PFSK-1 (cell line): ENCODE measurements around the gene CLEC12A.

Experiments
- FOXP2 ChIP-seq: optimal IDR thresholded peaks from 2 replicates; pipeline ENCODE3; 2011; ENCODE audit warnings: borderline replicate concordance, control low read depth, inconsistent platforms; ENCODE audit not compliant: insufficient read depth; ENCODE audit errors: extremely low read length, extremely low read depth
- POLR2AphosphoS5 ChIP-seq: IDR thresholded peaks from 2 replicates; pipeline ENCODE4 v1.6.1; 2012; ENCODE audit warnings: low read depth, mild to moderate bottlenecking, control low read depth, low read length, moderate library complexity
- REST ChIP-seq, 2 experiments: IDR thresholded peaks; 2 replicates each; pipeline versions ENCODE4 v1.6.1 to v1.8.0; 2011 to 2012; ENCODE audit warnings: low read depth in 2 of 2, low read length in 2 of 2, control low read depth in 1 of 2, inconsistent platforms in 1 of 2, mild to moderate bottlenecking in 1 of 2, moderate library complexity in 1 of 2; ENCODE audit not compliant: insufficient read depth in 1 of 2
- SIN3A ChIP-seq: IDR thresholded peaks from 2 replicates; pipeline ENCODE4 v1.6.1; 2012; ENCODE audit warnings: mild to moderate bottlenecking, low read length, moderate library complexity, borderline replicate concordance; ENCODE audit not compliant: insufficient read depth
- TAF1 ChIP-seq: IDR thresholded peaks from 2 replicates; pipeline ENCODE4 v1.6.1; 2012; ENCODE audit warnings: low read length, control low read depth, borderline replicate concordance; ENCODE audit not compliant: insufficient read depth

The CLEC12A gene

GRCh38 chr12:10025236-10025635, 54.0 kb downstream of the CLEC12A start:
- TF ChIP-seq FOXP2 (no peak), SIN3A (no peak), POLR2AphosphoS5 (no peak), REST (IDR thresholded peaks at IDR 0.05; ENCODE audit: insufficient read depth in 1 of 2, low read depth in 2 of 2, low read length in 2 of 2) (no peak), TAF1 (no peak)

DNA sequence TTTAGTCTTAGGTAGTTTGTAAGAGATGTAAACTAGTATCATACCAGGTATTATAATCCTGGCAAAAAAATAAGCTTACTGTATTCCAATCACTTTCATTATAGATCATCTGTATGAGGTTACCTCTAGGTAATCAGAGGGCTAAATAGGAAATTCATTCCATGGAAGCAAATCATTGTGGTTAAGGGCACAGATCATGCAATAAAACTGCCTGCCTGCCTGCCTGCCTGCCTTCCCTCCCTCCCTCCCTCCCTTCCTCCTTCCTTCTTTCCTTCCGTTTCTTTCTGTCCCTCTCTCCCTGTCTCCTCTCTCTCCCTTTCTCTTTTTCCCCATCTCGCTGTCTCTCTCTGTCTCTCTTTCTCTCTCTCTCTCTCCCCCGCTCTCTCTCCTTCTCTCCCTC, 56.1 kb downstream of the CLEC12A start:
- no peak for TF ChIP-seq POLR2AphosphoS5
- TF ChIP-seq SIN3A, result no peak
- no peak for TF ChIP-seq FOXP2
- TF ChIP-seq TAF1, result no peak
- TF ChIP-seq REST (IDR thresholded peaks at IDR 0.05; ENCODE audit: insufficient read depth in 1 of 2, low read depth in 2 of 2, low read length in 2 of 2), result no peak

DNA sequence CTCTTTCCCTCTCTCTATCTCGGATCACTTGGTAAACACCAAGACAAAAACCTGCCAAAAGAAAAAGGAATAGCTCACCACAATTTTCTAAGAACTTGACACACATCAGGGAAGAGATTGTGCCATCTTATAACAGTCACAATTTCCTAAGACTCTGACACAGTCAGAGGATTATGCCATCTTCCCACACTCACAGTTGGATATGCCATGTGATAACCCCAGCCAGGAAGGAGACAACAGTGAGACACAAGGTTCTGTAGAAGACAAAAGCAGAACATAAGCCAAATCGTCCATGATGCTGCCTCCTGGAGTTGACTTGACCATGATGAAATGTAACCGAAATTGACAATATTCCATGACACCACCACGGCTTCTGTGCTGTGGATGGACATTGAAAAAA, 56.5 kb downstream of the CLEC12A start:
- TF ChIP-seq SIN3A (no peak), TAF1 (no peak), FOXP2 (no peak), REST (IDR thresholded peaks at IDR 0.05; ENCODE audit: insufficient read depth in 1 of 2, low read depth in 2 of 2, low read length in 2 of 2) (no peak), POLR2AphosphoS5 (no peak)

- TF ChIP-seq REST (IDR thresholded peaks at IDR 0.05; ENCODE audit: insufficient read depth in 1 of 2, low read depth in 2 of 2, low read length in 2 of 2) (no peak), POLR2AphosphoS5 (no peak), SIN3A (no peak)
Observed at GRCh38 chr12:10030446-10030845, 59.2 kb downstream of the CLEC12A start, which contains the start of gene CLEC9A. Gene CLEC9A, plus strand, starts transcription at chr12:10030682. Its CDS starts 22,006 bp downstream, at chr12:10052688.

GRCh38 chr12:10031321-10031720, 60.1 kb downstream of the CLEC12A start:
- TF ChIP-seq REST (IDR thresholded peaks at IDR 0.05; ENCODE audit: insufficient read depth in 1 of 2, low read depth in 2 of 2, low read length in 2 of 2) (no peak), FOXP2 (no peak), POLR2AphosphoS5 (no peak), SIN3A (no peak), TAF1 (no peak)
